Breast epithelium (tissue), 3 donors: Measurements from ENCODE around the gene EIPR1.

Source experiments
- CTCF ChIP-seq, 3 donors: fragments of 450-650 bp; IDR thresholded peaks; one replicate each; pipeline ENCODE4 v1.5.1; 2016 to 2017; ENCODE audit warnings: antibody characterized with exemption in 3 of 3, mild to moderate bottlenecking in 3 of 3, moderate library complexity in 3 of 3
- POLR2A ChIP-seq: fragments of 450-650 bp; IDR thresholded peaks from one replicate; pipeline ENCODE4 v1.6.1; 2016; ENCODE audit warnings: antibody characterized with exemption, mild to moderate bottlenecking, moderate library complexity
- POLR2AphosphoS5 ChIP-seq, 3 donors: sonication (generic); formaldehyde crosslinking; IDR thresholded peaks; one replicate each; pipeline ENCODE4 v1.6.1; 2017; ENCODE audit warnings: antibody characterized with exemption in 3 of 3

DNA sequence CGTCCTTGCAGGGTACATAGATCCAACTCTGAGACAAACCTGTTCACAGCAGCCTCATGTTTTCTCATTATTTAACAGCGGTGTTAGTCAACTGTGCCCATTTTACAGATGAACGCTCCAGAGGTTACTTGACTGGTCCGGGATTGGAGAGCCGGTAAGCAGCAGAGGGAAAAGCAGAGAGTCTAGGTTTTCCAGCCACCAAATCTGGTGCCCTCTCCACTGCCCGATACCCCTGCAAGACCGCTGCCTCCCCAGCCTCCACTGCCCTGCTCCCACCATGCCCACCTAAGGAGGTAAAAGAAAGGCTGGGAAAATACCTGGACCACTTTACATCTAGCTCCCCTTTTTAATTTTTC is 51.5 kb downstream of the EIPR1 start:
- TF ChIP-seq CTCF (IDR thresholded peaks at IDR 0.05) (no peak), POLR2AphosphoS5 (IDR thresholded peaks at IDR 0.05) (no peak), POLR2A (no peak)
